ENCODE data around the gene MAPRE3.

MAPRE3 gene

GRCh38 chr2:26998323-26998722, 27.9 kb downstream of the MAPRE3 start:
- DNase-seq (ENCODE audit: low read depth, low spot score): no peak
- no peak overlapping the region for H3K27ac ChIP-seq (ENCODE audit: low read length)
- H3K36me3 ChIP-seq (ENCODE audit: control insufficient read depth, insufficient read depth, low read length): no peaks in the 10 kb centered on the region
- H3K4me1 ChIP-seq (ENCODE audit: control insufficient read depth, insufficient read depth, low read length): peaks cover 1% of the 10 kb centered on the region; the same call in 1 of the 2 replicates
- H3K9me3 ChIP-seq (ENCODE audit: control insufficient read depth, insufficient read depth, low read length): no peaks in the 10 kb centered on the region
- no CpG with 5 or more reads among the region's 1 CpG for WGBS (ENCODE audit: insufficient coverage, insufficient read length)
- no peak overlapping the region for H3K4me3 ChIP-seq (ENCODE audit: low read length)
- H3K27me3 ChIP-seq (ENCODE audit: control insufficient read depth, insufficient read depth, low read length): no peaks in the 10 kb centered on the region

- no peak overlapping the region for H3K27ac ChIP-seq (ENCODE audit: low read length)
- no CpG with 5 or more reads among the region's 4 CpGs for WGBS (ENCODE audit: insufficient coverage, insufficient read length)
These were observed 29.8 kb downstream of the MAPRE3 start for GRCh38 chr2:27000228-27000627.

GRCh38 chr2:27000995-27001394, 30.6 kb downstream of the MAPRE3 start:
- Histone ChIP-seq H3K4me3 (ENCODE audit: low read length) (no peak overlapping the region), H3K36me3 (ENCODE audit: control insufficient read depth, insufficient read depth, low read length) (no peaks in the 10 kb centered on the region), H3K27ac (ENCODE audit: low read length) (no peak overlapping the region), H3K9me3 (ENCODE audit: control insufficient read depth, insufficient read depth, low read length) (no peaks in the 10 kb centered on the region), H3K27me3 (ENCODE audit: control insufficient read depth, insufficient read depth, low read length) (no peaks in the 10 kb centered on the region), H3K4me1 (ENCODE audit: control insufficient read depth, insufficient read depth, low read length) (peaks cover 1% of the 10 kb centered on the region; the same call in 1 of the 2 replicates)
- WGBS (ENCODE audit: insufficient coverage, insufficient read length): 100% methylated on average over 1 of the region's 2 CpGs
- DNase-seq (ENCODE audit: low read depth, low spot score): no peak

More at GRCh38 chr2:27000228-27000627, 29.8 kb downstream of the MAPRE3 start:
- H3K36me3 ChIP-seq (ENCODE audit: control insufficient read depth, insufficient read depth, low read length): no peaks in the 10 kb centered on the region
- H3K27me3 ChIP-seq (ENCODE audit: control insufficient read depth, insufficient read depth, low read length): no peaks in the 10 kb centered on the region
- no peaks in the 10 kb centered on the region for H3K9me3 ChIP-seq (ENCODE audit: control insufficient read depth, insufficient read depth, low read length)
- DNase-seq (ENCODE audit: low read depth, low spot score): no peak
- no peak overlapping the region for H3K4me3 ChIP-seq (ENCODE audit: low read length)
- peaks cover 1% of the 10 kb centered on the region; the same call in 1 of the 2 replicates for H3K4me1 ChIP-seq (ENCODE audit: control insufficient read depth, insufficient read depth, low read length)

- Histone ChIP-seq H3K36me3 (ENCODE audit: control insufficient read depth, insufficient read depth, low read length) (no peaks in the 10 kb centered on the region), H3K4me3 (ENCODE audit: low read length) (no peak overlapping the region), H3K27me3 (ENCODE audit: control insufficient read depth, insufficient read depth, low read length) (no peaks in the 10 kb centered on the region), H3K27ac (ENCODE audit: low read length) (no peak overlapping the region), H3K9me3 (ENCODE audit: control insufficient read depth, insufficient read depth, low read length) (no peaks in the 10 kb centered on the region), H3K4me1 (ENCODE audit: control insufficient read depth, insufficient read depth, low read length) (peaks cover 1% of the 10 kb centered on the region; the same call in 1 of the 2 replicates)
- no CpG with 5 or more reads among the region's 5 CpGs for WGBS (ENCODE audit: insufficient coverage, insufficient read length)
- no peak for DNase-seq (ENCODE audit: low read depth, low spot score)
These were observed 31.5 kb downstream of the MAPRE3 start for GRCh38 chr2:27001950-27002349.

- Histone ChIP-seq H3K4me3 (ENCODE audit: low read length) (no peak overlapping the region), H3K9me3 (ENCODE audit: control insufficient read depth, insufficient read depth, low read length) (no peaks in the 10 kb centered on the region), H3K36me3 (ENCODE audit: control insufficient read depth, insufficient read depth, low read length) (no peaks in the 10 kb centered on the region), H3K4me1 (ENCODE audit: control insufficient read depth, insufficient read depth, low read length) (peaks cover 1% of the 10 kb centered on the region; the same call in 1 of the 2 replicates), H3K27ac (ENCODE audit: low read length) (no peak overlapping the region), H3K27me3 (ENCODE audit: control insufficient read depth, insufficient read depth, low read length) (no peaks in the 10 kb centered on the region)
- no peak for DNase-seq (ENCODE audit: low read depth, low spot score)
- WGBS (ENCODE audit: insufficient coverage, insufficient read length): no CpG with 5 or more reads among the region's 4 CpGs
These were observed 32.6 kb downstream of the MAPRE3 start for GRCh38 chr2:27003007-27003406.

GRCh38 chr2:27003857-27004256, 33.4 kb downstream of the MAPRE3 start:
- no peaks in the 10 kb centered on the region for H3K27me3 ChIP-seq (ENCODE audit: control insufficient read depth, insufficient read depth, low read length)
- no peak overlapping the region for H3K27ac ChIP-seq (ENCODE audit: low read length)
- no peaks in the 10 kb centered on the region for H3K9me3 ChIP-seq (ENCODE audit: control insufficient read depth, insufficient read depth, low read length)
- H3K4me3 ChIP-seq (ENCODE audit: low read length): no peak overlapping the region
- DNase-seq (ENCODE audit: low read depth, low spot score): no peak
- no CpG with 5 or more reads among the region's 9 CpGs for WGBS (ENCODE audit: insufficient coverage, insufficient read length)
- H3K36me3 ChIP-seq (ENCODE audit: control insufficient read depth, insufficient read depth, low read length): no peaks in the 10 kb centered on the region
- peaks cover 1% of the 10 kb centered on the region; the same call in 1 of the 2 replicates for H3K4me1 ChIP-seq (ENCODE audit: control insufficient read depth, insufficient read depth, low read length)

GRCh38 chr2:27006602-27007415, 36.4 kb downstream of the MAPRE3 start:
- Histone ChIP-seq H3K4me1 (ENCODE audit: control insufficient read depth, insufficient read depth, low read length) (peaks cover under 1% of the 10 kb centered on the region; the same call in 1 of the 2 replicates), H3K27ac (ENCODE audit: low read length) (no peak overlapping the region), H3K9me3 (ENCODE audit: control insufficient read depth, insufficient read depth, low read length) (no peaks in the 10 kb centered on the region), H3K36me3 (ENCODE audit: control insufficient read depth, insufficient read depth, low read length) (no peaks in the 10 kb centered on the region), H3K27me3 (ENCODE audit: control insufficient read depth, insufficient read depth, low read length) (no peaks in the 10 kb centered on the region), H3K4me3 (ENCODE audit: low read length) (no peak overlapping the region)
- DNase-seq (ENCODE audit: low read depth, low spot score): no peak
- WGBS (ENCODE audit: insufficient coverage, insufficient read length): no CpG with 5 or more reads among the region's 6 CpGs

GRCh38 chr2:27007416-27008374, 37.3 kb downstream of the MAPRE3 start:
- Histone ChIP-seq H3K27me3 (ENCODE audit: control insufficient read depth, insufficient read depth, low read length) (no peaks in the 10 kb centered on the region), H3K4me3 (ENCODE audit: low read length) (no peak overlapping the region), H3K27ac (ENCODE audit: low read length) (no peak overlapping the region), H3K36me3 (ENCODE audit: control insufficient read depth, insufficient read depth, low read length) (no peaks in the 10 kb centered on the region), H3K9me3 (ENCODE audit: control insufficient read depth, insufficient read depth, low read length) (no peaks in the 10 kb centered on the region), H3K4me1 (ENCODE audit: control insufficient read depth, insufficient read depth, low read length) (no peaks in the 10 kb centered on the region)
- no peak for DNase-seq (ENCODE audit: low read depth, low spot score)
- WGBS (ENCODE audit: insufficient coverage, insufficient read length): no CpG with 5 or more reads among the region's 8 CpGs

GRCh38 chr2:27008678-27009077, 38.2 kb downstream of the MAPRE3 start:
- Histone ChIP-seq H3K4me3 (ENCODE audit: low read length) (no peak overlapping the region), H3K27me3 (ENCODE audit: control insufficient read depth, insufficient read depth, low read length) (no peaks in the 10 kb centered on the region), H3K27ac (ENCODE audit: low read length) (no peak overlapping the region), H3K36me3 (ENCODE audit: control insufficient read depth, insufficient read depth, low read length) (no peaks in the 10 kb centered on the region), H3K9me3 (ENCODE audit: control insufficient read depth, insufficient read depth, low read length) (no peaks in the 10 kb centered on the region), H3K4me1 (ENCODE audit: control insufficient read depth, insufficient read depth, low read length) (no peaks in the 10 kb centered on the region)
- no peak for DNase-seq (ENCODE audit: low read depth, low spot score)
- WGBS (ENCODE audit: insufficient coverage, insufficient read length): no CpG with 5 or more reads among the region's 4 CpGs

- H3K27ac ChIP-seq (ENCODE audit: low read length): no peak overlapping the region
- H3K4me1 ChIP-seq (ENCODE audit: control insufficient read depth, insufficient read depth, low read length): no peaks in the 10 kb centered on the region
- no peaks in the 10 kb centered on the region; the same call in 1 of the 2 replicates for H3K36me3 ChIP-seq (ENCODE audit: control insufficient read depth, insufficient read depth, low read length)
- H3K9me3 ChIP-seq (ENCODE audit: control insufficient read depth, insufficient read depth, low read length): no peaks in the 10 kb centered on the region
- no peaks in the 10 kb centered on the region for H3K27me3 ChIP-seq (ENCODE audit: control insufficient read depth, insufficient read depth, low read length)
- DNase-seq (ENCODE audit: low read depth, low spot score): no peak
- no peak overlapping the region for H3K4me3 ChIP-seq (ENCODE audit: low read length)
These were observed 38.6 kb downstream of the MAPRE3 start for GRCh38 chr2:27009083-27009482.

Measured in iPS DF 6.9 (cell line).